Uterus (tissue), 4 donors: ENCODE measurements around the gene PACS1. TPM values are rescaled to one million over a fixed set of nuclear protein-coding genes. Genes with fewer than 3 reads are reported as not detected.

Experiments used
- DNase-seq, 2 donors: peaks; one replicate each; pipeline ENCODE4 v3.0.0-alpha.2; 2019 to 2020
- H3K27ac ChIP-seq, 2 donors: fragments of 200-600 bp; sonication (generic); 1 replicate in 1 of 2; 2 replicates in 1 of 2; pipeline ENCODE4 v1.5.1; 2016 to 2018
- H3K27me3 ChIP-seq, 2 donors: fragments of 200-600 bp; sonication (generic); one replicate each; pipeline ENCODE4 v1.5.1; 2018 to 2019; ENCODE audit warnings: control low read depth in 1 of 2
- H3K36me3 ChIP-seq, 2 donors: fragments of 200-600 bp; sonication (generic); one replicate each; pipeline ENCODE4 v1.5.1; 2019; ENCODE audit warnings: control low read depth in 1 of 2
- H3K4me1 ChIP-seq, 2 donors: fragments of 200-600 bp; sonication (generic); one replicate each; pipeline ENCODE4 v1.5.1; 2018 to 2019; ENCODE audit warnings: control low read depth in 1 of 2
- H3K4me3 ChIP-seq, 2 donors: fragments of 200-600 bp; sonication (generic); 1 replicate in 1 of 2; 2 replicates in 1 of 2; pipeline ENCODE4 v1.5.1; 2018 to 2019; ENCODE audit warnings: mild to moderate bottlenecking in 1 of 2
- H3K9me3 ChIP-seq, 2 donors: fragments of 200-600 bp; sonication (generic); one replicate each; pipeline ENCODE4 v1.5.1; 2019; ENCODE audit warnings: control low read depth in 1 of 2
- POLR2A ChIP-seq, 2 donors: fragments of 450-650 bp; IDR thresholded peaks; one replicate each; pipeline ENCODE4 v1.6.1; 2016; ENCODE audit warnings: antibody characterized with exemption in 2 of 2, mild to moderate bottlenecking in 1 of 2, moderate library complexity in 1 of 2
- intact Hi-C: fragments of 100-400 bp; cut with DNase I; formaldehyde crosslinking; loops from one replicate; pipeline ENCODE4 v1.15.1; 2023; ENCODE audit warnings: low total_unique reads
- total RNA-seq, 4 donors: library from RNA; depleted of rRNA in 3 of 4; stranded (reverse); fragments of >200 nt in 3 of 4; gene quantifications; one replicate each; pipeline versions ENCODE4 v1.1.0 to v1.2.4, GENCODE V29; 2014 to 2023
- TF ChIP-seq, protein P1 (sequence below), 4 experiments: fragments of 200-600 bp in 2 of 4; fragments of 450-650 bp in 2 of 4; sonication (generic) in 2 of 4; IDR thresholded peaks; one replicate each; pipeline ENCODE4 v1.5.1; 2016 to 2019; ENCODE audit warnings: antibody characterized with exemption in 4 of 4, mild to moderate bottlenecking in 2 of 4, moderate library complexity in 1 of 4
- donor health status: DM: yes; HTN: yes; CAD: no.

PACS1 gene
- total RNA-seq, 4 donors from 2014 or later: 2.9 to 79.2 (median 57.2) TPM

- no peak for TF ChIP-seq POLR2A (IDR thresholded peaks at IDR 0.05)
- TF ChIP-seq, protein P1, sequence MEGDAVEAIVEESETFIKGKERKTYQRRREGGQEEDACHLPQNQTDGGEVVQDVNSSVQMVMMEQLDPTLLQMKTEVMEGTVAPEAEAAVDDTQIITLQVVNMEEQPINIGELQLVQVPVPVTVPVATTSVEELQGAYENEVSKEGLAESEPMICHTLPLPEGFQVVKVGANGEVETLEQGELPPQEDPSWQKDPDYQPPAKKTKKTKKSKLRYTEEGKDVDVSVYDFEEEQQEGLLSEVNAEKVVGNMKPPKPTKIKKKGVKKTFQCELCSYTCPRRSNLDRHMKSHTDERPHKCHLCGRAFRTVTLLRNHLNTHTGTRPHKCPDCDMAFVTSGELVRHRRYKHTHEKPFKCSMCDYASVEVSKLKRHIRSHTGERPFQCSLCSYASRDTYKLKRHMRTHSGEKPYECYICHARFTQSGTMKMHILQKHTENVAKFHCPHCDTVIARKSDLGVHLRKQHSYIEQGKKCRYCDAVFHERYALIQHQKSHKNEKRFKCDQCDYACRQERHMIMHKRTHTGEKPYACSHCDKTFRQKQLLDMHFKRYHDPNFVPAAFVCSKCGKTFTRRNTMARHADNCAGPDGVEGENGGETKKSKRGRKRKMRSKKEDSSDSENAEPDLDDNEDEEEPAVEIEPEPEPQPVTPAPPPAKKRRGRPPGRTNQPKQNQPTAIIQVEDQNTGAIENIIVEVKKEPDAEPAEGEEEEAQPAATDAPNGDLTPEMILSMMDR (IDR thresholded peaks at IDR 0.05): no peak
- no peaks in the 10 kb centered on the region for H3K36me3 ChIP-seq
- no peaks in the 10 kb centered on the region for H3K4me1 ChIP-seq
- H3K27me3 ChIP-seq: no peaks in the 10 kb centered on the region
- H3K9me3 ChIP-seq: no peaks in the 10 kb centered on the region
- intact Hi-C loops: no loop called here
- no peak for DNase-seq
- H3K4me3 ChIP-seq: no peak overlapping the region
- no peak overlapping the region for H3K27ac ChIP-seq
These were observed 84.0 kb downstream of the PACS1 start for GRCh38 chr11:66154109-66154508.

DNA sequence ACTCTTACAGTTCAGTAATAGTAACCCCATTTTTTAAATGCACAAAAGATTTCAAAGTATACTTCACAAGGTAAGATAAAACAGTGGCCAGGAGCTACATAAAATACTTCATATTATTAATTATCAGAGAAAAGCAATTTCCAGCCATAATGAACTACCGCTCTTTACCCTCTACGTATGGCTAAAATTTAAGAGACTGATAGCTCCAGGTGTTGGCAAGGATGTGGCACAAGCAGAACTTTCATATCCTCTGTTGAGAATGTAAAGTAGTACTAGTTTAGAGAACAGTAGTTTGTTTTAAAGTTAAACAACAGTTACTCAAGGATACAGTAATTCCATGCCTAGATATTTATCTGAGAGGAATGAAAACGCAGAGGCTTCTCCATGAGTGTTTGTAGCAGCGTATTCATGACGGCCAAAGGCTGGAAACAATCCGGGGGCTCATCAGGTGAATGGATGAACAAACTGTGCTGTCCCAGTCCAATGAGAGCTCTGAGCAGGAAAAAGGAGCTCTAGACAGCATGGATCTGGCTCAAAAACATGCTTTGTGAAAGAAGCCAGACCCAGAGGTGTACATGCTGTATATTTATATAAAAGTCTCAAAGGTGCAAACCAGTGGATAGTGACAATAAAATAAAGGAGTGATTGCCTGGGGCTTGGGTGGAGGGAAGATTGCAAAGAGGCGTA, 85.5 kb downstream of the PACS1 start:
- no peaks in the 10 kb centered on the region for H3K27me3 ChIP-seq
- DNase-seq: no peak
- H3K4me1 ChIP-seq: no peaks in the 10 kb centered on the region
- H3K36me3 ChIP-seq: no peaks in the 10 kb centered on the region
- H3K27ac ChIP-seq: no peak overlapping the region
- H3K9me3 ChIP-seq: no peaks in the 10 kb centered on the region
- H3K4me3 ChIP-seq: no peak overlapping the region
- no peak for TF ChIP-seq POLR2A (IDR thresholded peaks at IDR 0.05)
- TF ChIP-seq, protein P1 (IDR thresholded peaks at IDR 0.05): no peak
- intact Hi-C loops: no loop called here

- DNase-seq: no peak
- Histone ChIP-seq H3K4me3 (no peak overlapping the region), H3K27ac (no peak overlapping the region), H3K9me3 (no peaks in the 10 kb centered on the region), H3K4me1 (no peaks in the 10 kb centered on the region), H3K36me3 (no peaks in the 10 kb centered on the region), H3K27me3 (no peaks in the 10 kb centered on the region)
- TF ChIP-seq POLR2A (IDR thresholded peaks at IDR 0.05): no peak
- TF ChIP-seq, protein P1 (IDR thresholded peaks at IDR 0.05): no peak
- intact Hi-C loops: no loop called here
These were observed 87.3 kb downstream of the PACS1 start for GRCh38 chr11:66157182-66157864.

GRCh38 chr11:66158156-66158555, 88.1 kb downstream of the PACS1 start:
- H3K4me1 ChIP-seq: no peaks in the 10 kb centered on the region
- H3K27me3 ChIP-seq: no peaks in the 10 kb centered on the region
- intact Hi-C loops: no loop called here

More at GRCh38 chr11:66158156-66158555, 88.1 kb downstream of the PACS1 start:
- no peak overlapping the region for H3K27ac ChIP-seq
- DNase-seq: no peak
- H3K4me3 ChIP-seq: no peak overlapping the region
- H3K9me3 ChIP-seq: no peaks in the 10 kb centered on the region
- TF ChIP-seq, protein P1 (IDR thresholded peaks at IDR 0.05): no peak
- no peak for TF ChIP-seq POLR2A (IDR thresholded peaks at IDR 0.05)
- H3K36me3 ChIP-seq: no peaks in the 10 kb centered on the region
